Measurements from ENCODE around the gene ANXA3.

The ANXA3 gene

GRCh38 chr4:78606530-78607095, 55.0 kb downstream of the ANXA3 start:
- WGBS (ENCODE audit: insufficient coverage, insufficient read length) = no CpG with 5 or more reads among the region's 1 CpG
- no peaks in the 10 kb centered on the region for H3K4me1 ChIP-seq (ENCODE audit: control insufficient read depth, insufficient read depth, low read length)
- DNase-seq (ENCODE audit: low read depth, low spot score) = no peak
- H3K36me3 ChIP-seq (ENCODE audit: control insufficient read depth, insufficient read depth, low read length) = 0 out of 2 replicates have a peak, but pooled peaks cover 3% of the 10 kb centered on the region
- H3K4me3 ChIP-seq (ENCODE audit: low read length) = no peak overlapping the region
- H3K9me3 ChIP-seq (ENCODE audit: control insufficient read depth, insufficient read depth, low read length) = no peaks in the 10 kb centered on the region
- H3K27ac ChIP-seq (ENCODE audit: low read length) = no peak overlapping the region
- no peaks in the 10 kb centered on the region for H3K27me3 ChIP-seq (ENCODE audit: control insufficient read depth, insufficient read depth, low read length)

- Histone ChIP-seq H3K36me3 (ENCODE audit: control insufficient read depth, insufficient read depth, low read length) (0 out of 2 replicates have a peak, but pooled peaks cover 3% of the 10 kb centered on the region), H3K27me3 (ENCODE audit: control insufficient read depth, insufficient read depth, low read length) (no peaks in the 10 kb centered on the region), H3K4me1 (ENCODE audit: control insufficient read depth, insufficient read depth, low read length) (no peaks in the 10 kb centered on the region), H3K27ac (ENCODE audit: low read length) (no peak overlapping the region), H3K4me3 (ENCODE audit: low read length) (no peak overlapping the region), H3K9me3 (ENCODE audit: control insufficient read depth, insufficient read depth, low read length) (no peaks in the 10 kb centered on the region)
- WGBS (ENCODE audit: insufficient coverage, insufficient read length) = no CpG with 5 or more reads among the region's 4 CpGs
- DNase-seq (ENCODE audit: low read depth, low spot score) = no peak
Observed at GRCh38 chr4:78608684-78609083, 57.1 kb downstream of the ANXA3 start.

GRCh38 chr4:78609580-78609979, 58.0 kb downstream of the ANXA3 start:
- no peak overlapping the region for H3K27ac ChIP-seq (ENCODE audit: low read length)
- DNase-seq (ENCODE audit: low read depth, low spot score) = no peak
- 0 out of 2 replicates have a peak, but pooled peaks cover 3% of the 10 kb centered on the region for H3K36me3 ChIP-seq (ENCODE audit: control insufficient read depth, insufficient read depth, low read length)
- WGBS (ENCODE audit: insufficient coverage, insufficient read length) = no CpG with 5 or more reads among the region's 4 CpGs
- no peaks in the 10 kb centered on the region for H3K9me3 ChIP-seq (ENCODE audit: control insufficient read depth, insufficient read depth, low read length)
- no peaks in the 10 kb centered on the region for H3K27me3 ChIP-seq (ENCODE audit: control insufficient read depth, insufficient read depth, low read length)
- no peaks in the 10 kb centered on the region for H3K4me1 ChIP-seq (ENCODE audit: control insufficient read depth, insufficient read depth, low read length)
- no peak overlapping the region for H3K4me3 ChIP-seq (ENCODE audit: low read length)

- Histone ChIP-seq H3K27ac (ENCODE audit: low read length) (no peak overlapping the region), H3K27me3 (ENCODE audit: control insufficient read depth, insufficient read depth, low read length) (no peaks in the 10 kb centered on the region), H3K36me3 (ENCODE audit: control insufficient read depth, insufficient read depth, low read length) (0 out of 2 replicates have a peak, but pooled peaks cover 3% of the 10 kb centered on the region), H3K4me1 (ENCODE audit: control insufficient read depth, insufficient read depth, low read length) (no peaks in the 10 kb centered on the region), H3K9me3 (ENCODE audit: control insufficient read depth, insufficient read depth, low read length) (no peaks in the 10 kb centered on the region), H3K4me3 (ENCODE audit: low read length) (no peak overlapping the region)
- no CpG with 5 or more reads among the region's 3 CpGs for WGBS (ENCODE audit: insufficient coverage, insufficient read length)
- DNase-seq (ENCODE audit: low read depth, low spot score) = no peak
Observed at GRCh38 chr4:78610546-78611214, 59.1 kb downstream of the ANXA3 start.

- DNase-seq (ENCODE audit: low read depth, low spot score) = no peak
- H3K27ac ChIP-seq (ENCODE audit: low read length) = no peak overlapping the region
Observed at GRCh38 chr4:78611215-78611558, 59.6 kb downstream of the ANXA3 start.

GRCh38 chr4:78612398-78613178, 61.0 kb downstream of the ANXA3 start:
- no peaks in the 10 kb centered on the region for H3K36me3 ChIP-seq (ENCODE audit: control insufficient read depth, insufficient read depth, low read length)
- no peak overlapping the region for H3K4me3 ChIP-seq (ENCODE audit: low read length)
- no peaks in the 10 kb centered on the region for H3K27me3 ChIP-seq (ENCODE audit: control insufficient read depth, insufficient read depth, low read length)
- WGBS (ENCODE audit: insufficient coverage, insufficient read length) = no CpG with 5 or more reads among the region's 3 CpGs
- no peak overlapping the region for H3K27ac ChIP-seq (ENCODE audit: low read length)
- H3K9me3 ChIP-seq (ENCODE audit: control insufficient read depth, insufficient read depth, low read length) = no peaks in the 10 kb centered on the region
- H3K4me1 ChIP-seq (ENCODE audit: control insufficient read depth, insufficient read depth, low read length) = no peaks in the 10 kb centered on the region
- DNase-seq (ENCODE audit: low read depth, low spot score) = no peak

More at GRCh38 chr4:78611215-78611558, 59.6 kb downstream of the ANXA3 start:
- no peaks in the 10 kb centered on the region for H3K9me3 ChIP-seq (ENCODE audit: control insufficient read depth, insufficient read depth, low read length)
- H3K4me3 ChIP-seq (ENCODE audit: low read length) = no peak overlapping the region
- 0 out of 2 replicates have a peak, but pooled peaks cover 2% of the 10 kb centered on the region for H3K36me3 ChIP-seq (ENCODE audit: control insufficient read depth, insufficient read depth, low read length)
- H3K4me1 ChIP-seq (ENCODE audit: control insufficient read depth, insufficient read depth, low read length) = no peaks in the 10 kb centered on the region
- WGBS (ENCODE audit: insufficient coverage, insufficient read length) = no CpG with 5 or more reads among the region's 2 CpGs
- no peaks in the 10 kb centered on the region for H3K27me3 ChIP-seq (ENCODE audit: control insufficient read depth, insufficient read depth, low read length)

GRCh38 chr4:78613522-78614321, 62.2 kb downstream of the ANXA3 start:
- Histone ChIP-seq H3K27me3 (ENCODE audit: control insufficient read depth, insufficient read depth, low read length) (no peaks in the 10 kb centered on the region), H3K4me3 (ENCODE audit: low read length) (no peak overlapping the region), H3K4me1 (ENCODE audit: control insufficient read depth, insufficient read depth, low read length) (no peaks in the 10 kb centered on the region), H3K9me3 (ENCODE audit: control insufficient read depth, insufficient read depth, low read length) (no peaks in the 10 kb centered on the region), H3K27ac (ENCODE audit: low read length) (no peak overlapping the region), H3K36me3 (ENCODE audit: control insufficient read depth, insufficient read depth, low read length) (no peaks in the 10 kb centered on the region)
- no peak for DNase-seq (ENCODE audit: low read depth, low spot score)
- WGBS (ENCODE audit: insufficient coverage, insufficient read length) = no CpG with 5 or more reads among the region's 7 CpGs

- DNase-seq (ENCODE audit: low read depth, low spot score) = no peak
- H3K27ac ChIP-seq (ENCODE audit: low read length) = no peak overlapping the region
- WGBS (ENCODE audit: insufficient coverage, insufficient read length) = no CpG with 5 or more reads among the region's 7 CpGs
- H3K36me3 ChIP-seq (ENCODE audit: control insufficient read depth, insufficient read depth, low read length) = no peaks in the 10 kb centered on the region
- no peaks in the 10 kb centered on the region for H3K4me1 ChIP-seq (ENCODE audit: control insufficient read depth, insufficient read depth, low read length)
- H3K9me3 ChIP-seq (ENCODE audit: control insufficient read depth, insufficient read depth, low read length) = no peaks in the 10 kb centered on the region
- H3K4me3 ChIP-seq (ENCODE audit: low read length) = no peak overlapping the region
- H3K27me3 ChIP-seq (ENCODE audit: control insufficient read depth, insufficient read depth, low read length) = no peaks in the 10 kb centered on the region
Observed at GRCh38 chr4:78616046-78616498, 64.5 kb downstream of the ANXA3 start.

GRCh38 chr4:78618436-78618835, 66.9 kb downstream of the ANXA3 start:
- WGBS (ENCODE audit: insufficient coverage, insufficient read length) = no CpG with 5 or more reads among the region's 1 CpG
- no peak overlapping the region for H3K27ac ChIP-seq (ENCODE audit: low read length)
- no peak for DNase-seq (ENCODE audit: low read depth, low spot score)
- H3K4me3 ChIP-seq (ENCODE audit: low read length) = no peak overlapping the region
- H3K27me3 ChIP-seq (ENCODE audit: control insufficient read depth, insufficient read depth, low read length) = no peaks in the 10 kb centered on the region
- H3K4me1 ChIP-seq (ENCODE audit: control insufficient read depth, insufficient read depth, low read length) = no peaks in the 10 kb centered on the region
- H3K9me3 ChIP-seq (ENCODE audit: control insufficient read depth, insufficient read depth, low read length) = no peaks in the 10 kb centered on the region
- H3K36me3 ChIP-seq (ENCODE audit: control insufficient read depth, insufficient read depth, low read length) = no peaks in the 10 kb centered on the region

GRCh38 chr4:78621395-78621794, 69.8 kb downstream of the ANXA3 start:
- H3K36me3 ChIP-seq (ENCODE audit: control insufficient read depth, insufficient read depth, low read length) = no peaks in the 10 kb centered on the region
- no peak for DNase-seq (ENCODE audit: low read depth, low spot score)
- no CpG with 5 or more reads among the region's 4 CpGs for WGBS (ENCODE audit: insufficient coverage, insufficient read length)
- no peak overlapping the region for H3K27ac ChIP-seq (ENCODE audit: low read length)
- no peaks in the 10 kb centered on the region for H3K27me3 ChIP-seq (ENCODE audit: control insufficient read depth, insufficient read depth, low read length)
- no peaks in the 10 kb centered on the region for H3K4me1 ChIP-seq (ENCODE audit: control insufficient read depth, insufficient read depth, low read length)
- no peaks in the 10 kb centered on the region for H3K9me3 ChIP-seq (ENCODE audit: control insufficient read depth, insufficient read depth, low read length)
- no peak overlapping the region for H3K4me3 ChIP-seq (ENCODE audit: low read length)
